EH (cell line): ENCODE results near the gene DPYD.
A peak's percentile ranks its signal among the peaks of the same experiment; 100 is the strongest.

Experiments
- DNase-seq: peaks from one replicate; pipeline ENCODE4 v3.0.0-alpha.2; 2015; ENCODE audit warnings: low read depth

DPYD gene

DNA sequence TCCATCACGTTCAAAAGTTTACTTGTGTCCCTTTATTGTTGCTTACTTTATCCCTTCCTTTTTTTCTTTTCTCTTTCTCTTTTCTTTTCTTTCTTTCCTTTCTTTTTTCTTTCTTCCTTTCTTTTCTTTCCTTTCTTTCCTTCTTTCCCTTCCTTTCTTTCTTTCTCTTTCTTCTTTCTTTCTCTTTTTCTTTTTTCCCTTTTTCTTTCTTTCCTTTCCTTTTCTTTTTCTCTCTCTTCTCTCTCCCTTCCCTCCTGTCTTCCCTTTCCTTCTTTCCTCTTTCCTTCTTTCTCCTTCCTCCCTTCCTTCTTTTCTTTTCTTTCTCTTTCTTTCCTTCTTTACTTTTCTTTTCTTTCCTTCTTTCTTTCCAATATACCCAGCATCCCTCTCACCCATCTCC, 391.2 kb downstream of the DPYD start:
- no peak for DNase-seq

DNA sequence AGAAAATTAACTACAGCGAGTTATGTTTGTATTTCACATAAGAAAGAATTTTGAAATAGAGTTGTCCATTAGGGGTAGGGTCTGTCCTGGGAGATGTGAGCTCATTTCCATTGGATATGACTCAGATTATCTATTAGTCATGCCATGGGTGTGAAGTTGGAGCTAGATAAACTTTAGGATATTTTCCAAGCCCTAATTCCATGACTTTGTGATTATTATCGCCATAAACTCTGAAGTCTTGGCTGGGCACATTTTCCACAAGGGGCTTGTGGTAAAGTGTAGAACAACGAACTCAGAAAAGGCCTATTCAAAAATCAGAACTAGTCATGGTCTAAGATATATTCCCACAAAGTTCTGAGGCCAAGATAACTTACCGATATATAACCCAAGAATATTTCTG, 396.6 kb downstream of the DPYD start:
- no peak for DNase-seq

- DNase-seq: no peak
These were observed 404.2 kb downstream of the DPYD start for GRCh38 chr1:97516588-97516987.

- no peak for DNase-seq
These were observed 412.1 kb downstream of the DPYD start for GRCh38 chr1:97508653-97509218.

DNA sequence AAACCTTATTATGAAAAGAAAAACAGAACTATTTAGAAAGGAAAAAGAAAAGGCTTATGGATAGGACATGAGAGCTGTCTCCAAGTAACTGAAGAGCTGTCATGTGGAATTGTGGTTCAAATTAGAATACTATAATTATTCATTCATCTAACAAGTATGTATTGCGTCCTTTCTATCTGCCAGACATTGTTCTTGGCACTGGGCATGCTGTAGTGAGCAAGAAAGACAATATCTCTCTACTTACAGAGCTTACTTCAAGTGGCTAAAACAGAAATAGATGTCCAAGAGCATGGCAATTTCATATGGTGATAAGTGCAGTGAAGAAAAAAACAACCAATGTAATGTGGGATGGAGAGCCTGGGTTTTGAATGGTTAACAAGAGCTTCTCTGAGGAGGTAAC, 413.0 kb downstream of the DPYD start:
- no peak for DNase-seq

DNA sequence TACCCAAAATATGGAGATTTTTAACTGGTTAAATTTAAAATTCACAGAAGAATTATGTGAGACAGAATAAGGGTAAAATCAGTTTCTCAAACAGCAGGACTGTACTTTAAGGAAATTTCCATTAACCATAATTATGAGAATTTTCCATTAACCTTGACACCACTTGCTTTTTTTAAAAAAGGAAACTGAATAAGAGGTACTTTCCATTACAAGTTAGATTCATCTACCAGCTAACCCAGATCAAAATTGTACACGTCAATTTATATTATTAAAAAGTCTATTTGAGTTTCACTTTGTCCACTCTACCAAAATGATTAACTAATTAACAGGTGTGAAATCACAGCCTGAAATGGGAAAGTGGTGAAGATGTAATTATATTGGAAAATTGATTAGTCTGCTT, 414.5 kb downstream of the DPYD start:
- DNase-seq: no peak

DNA sequence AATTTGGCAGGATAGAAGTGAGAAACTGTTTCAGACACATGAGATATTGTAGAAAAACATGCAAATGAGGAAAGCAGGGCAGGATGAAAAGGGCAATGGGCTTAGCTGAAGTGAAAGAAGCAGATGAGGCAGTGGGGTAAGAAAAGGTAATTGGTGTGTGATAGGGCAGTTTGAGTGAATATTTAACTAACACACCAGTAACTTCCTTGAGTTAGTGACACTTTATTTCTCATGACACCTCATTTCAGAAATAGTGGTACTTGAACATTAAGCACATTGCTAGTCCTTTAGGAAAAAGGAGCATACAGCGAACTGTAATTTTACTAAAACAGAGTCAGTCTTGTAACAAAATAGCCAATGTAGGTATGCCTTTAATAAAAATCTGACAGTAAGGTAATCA, 415.0 kb downstream of the DPYD start:
- DNase-seq: no peak

DNA sequence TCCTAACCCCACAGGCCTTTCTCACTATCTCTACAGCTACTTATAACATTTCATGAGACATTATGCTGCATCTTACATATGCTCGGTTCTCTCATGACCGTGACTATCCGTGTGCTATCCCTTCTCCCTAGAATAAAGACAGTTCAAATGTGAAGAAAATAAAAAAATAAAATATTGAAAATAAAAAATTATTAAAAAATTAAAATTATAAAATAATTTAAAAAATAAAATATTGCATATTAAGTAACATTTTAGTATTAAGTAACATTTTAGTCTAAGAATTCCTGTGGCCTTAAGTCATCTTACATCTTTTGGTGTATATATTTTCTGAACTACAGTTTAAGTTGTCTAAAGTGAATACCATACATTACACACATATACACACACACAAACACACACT, 415.5 kb downstream of the DPYD start:
- DNase-seq: no peak

- no peak for DNase-seq
These were observed 418.5 kb downstream of the DPYD start for GRCh38 chr1:97502360-97502759.

- DNase-seq: no peak
These were observed 419.2 kb downstream of the DPYD start for GRCh38 chr1:97501628-97502027.

- no peak for DNase-seq
These were observed 420.1 kb downstream of the DPYD start for GRCh38 chr1:97500760-97501159.

GRCh38 chr1:97499667-97500066, 421.2 kb downstream of the DPYD start:
- DNase-seq: no peak

- DNase-seq: peak; percentile 40
These were observed 431.0 kb downstream of the DPYD start for GRCh38 chr1:97489834-97490233.

DNA sequence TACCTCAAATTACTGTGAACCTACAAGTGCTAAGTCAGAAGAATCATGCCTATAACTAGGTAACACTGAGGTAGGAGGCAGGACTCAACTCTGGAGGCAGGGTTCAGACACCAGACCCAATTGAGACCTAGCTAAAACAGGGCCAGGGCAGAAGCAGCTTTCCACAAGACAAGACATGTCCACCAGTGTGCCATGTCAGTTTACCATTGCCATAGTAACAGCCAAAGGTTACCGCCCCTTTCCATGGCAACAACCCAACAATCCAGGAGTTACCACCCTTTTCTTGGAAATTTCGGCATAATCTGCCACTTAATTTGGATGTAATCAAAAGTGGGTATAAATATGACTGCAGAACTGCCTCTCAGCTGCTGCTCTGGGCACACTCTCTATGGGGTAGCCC, 432.3 kb downstream of the DPYD start:
- no peak for DNase-seq

- no peak for DNase-seq
These were observed 438.8 kb downstream of the DPYD start for GRCh38 chr1:97482022-97482421.

GRCh38 chr1:97467445-97467844, 453.4 kb downstream of the DPYD start:
- DNase-seq: no peak

DNA sequence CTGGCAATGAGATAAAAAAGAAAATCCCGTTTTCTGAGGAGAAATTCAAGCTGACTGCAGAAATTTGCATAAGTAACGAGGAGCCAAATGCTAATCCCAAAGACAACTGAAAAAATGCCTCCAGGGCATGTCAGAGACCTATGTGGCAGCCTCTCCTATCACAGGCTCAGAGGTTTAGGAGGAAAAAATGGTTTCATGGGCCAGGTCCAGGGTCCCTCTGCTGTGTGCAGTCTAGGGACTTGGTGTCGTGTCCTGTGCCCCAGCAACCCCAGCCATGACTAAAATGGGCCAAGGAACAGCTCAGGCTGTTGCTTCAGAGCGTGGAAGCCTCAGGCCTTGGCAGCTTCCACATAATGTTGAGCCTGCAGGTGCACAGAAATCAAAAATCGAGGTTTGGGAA, 456.5 kb downstream of the DPYD start:
- no peak for DNase-seq

- no peak for DNase-seq
These were observed 459.1 kb downstream of the DPYD start for GRCh38 chr1:97461782-97462181.

DNA sequence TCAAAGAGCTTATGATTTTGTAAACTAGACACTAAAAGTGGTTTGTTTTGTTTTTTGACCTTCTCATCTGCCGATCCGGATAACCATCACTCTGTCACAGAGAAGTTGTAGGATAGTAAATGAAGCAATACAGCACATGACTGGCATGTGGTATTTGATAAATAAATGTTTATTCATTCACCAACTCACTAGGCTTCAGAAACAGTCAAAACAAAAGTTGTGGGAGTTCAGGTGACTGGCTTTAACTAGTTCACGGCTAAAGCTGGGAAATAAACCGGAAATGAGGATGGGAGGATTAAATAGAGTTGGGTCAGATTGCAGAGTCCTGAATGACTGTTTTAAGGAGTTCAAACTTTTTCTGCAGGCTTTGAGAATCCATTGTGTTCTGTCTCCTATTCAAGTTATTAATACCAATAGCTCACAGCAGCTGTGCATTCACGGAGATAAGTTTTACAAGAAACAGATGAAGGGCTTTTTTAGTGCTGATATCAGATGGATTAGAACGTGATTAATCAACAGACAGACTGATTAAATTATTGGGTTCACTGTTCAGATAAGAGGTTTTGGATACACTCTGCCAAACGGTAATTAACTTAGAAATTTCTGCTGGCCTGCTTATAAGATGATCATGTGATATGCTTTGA, 463.3 kb downstream of the DPYD start:
- DNase-seq: no peak

GRCh38 chr1:97451944-97452343, 468.9 kb downstream of the DPYD start:
- DNase-seq: no peak

GRCh38 chr1:97451046-97451826, 469.6 kb downstream of the DPYD start:
- DNase-seq: no peak

- DNase-seq: no peak
These were observed 478.9 kb downstream of the DPYD start for GRCh38 chr1:97441966-97442365.

- no peak for DNase-seq
These were observed 487.0 kb downstream of the DPYD start for GRCh38 chr1:97433824-97434177.
